Lung (tissue), 12 donors: ENCODE measurements around the gene MYO15A. TPM values are rescaled to one million over a fixed set of nuclear protein-coding genes. Genes with fewer than 3 reads are reported as not detected.

Source experiments
- ATAC-seq: fragments of 200-7000 bp; cut with Tn5 transposase; one replicate; pipeline ENCODE4 v1.9.1; 2020; ENCODE audit warnings: moderate number of reproducible peaks; ENCODE audit not compliant: insufficient read depth, low FRiP score
- DNase-seq, 3 donors: peaks; one replicate each; pipeline ENCODE4 v3.0.0-alpha.2; 2013 to 2017
- H3K27ac ChIP-seq, 2 donors: one replicate each; pipeline ENCODE4 v1.5.1; 2013; ENCODE audit warnings: mild to moderate bottlenecking in 2 of 2, moderate library complexity in 2 of 2, control low read depth in 1 of 2, inconsistent platforms in 1 of 2, low read depth in 1 of 2, low read length in 1 of 2
- H3K27me3 ChIP-seq, 3 donors: one replicate each; pipeline ENCODE4 v1.5.1; 2013; ENCODE audit warnings: low read length in 2 of 3; ENCODE audit not compliant: control insufficient read depth in 3 of 3, insufficient read depth in 3 of 3
- H3K36me3 ChIP-seq, 4 donors: one replicate each; pipeline ENCODE4 v1.5.1; 2013; ENCODE audit warnings: low read length in 4 of 4, mild to moderate bottlenecking in 1 of 4, moderate library complexity in 1 of 4; ENCODE audit not compliant: control insufficient read depth in 4 of 4, insufficient read depth in 4 of 4
- H3K4me1 ChIP-seq, 5 donors: one replicate each; pipeline ENCODE4 v1.5.1; 2013; ENCODE audit warnings: low read length in 5 of 5, mild to moderate bottlenecking in 2 of 5, moderate library complexity in 1 of 5; ENCODE audit not compliant: control insufficient read depth in 5 of 5, insufficient read depth in 5 of 5
- H3K4me3 ChIP-seq: one replicate; pipeline ENCODE4 v1.5.1; 2013; ENCODE audit warnings: mild to moderate bottlenecking, control low read depth, moderate library complexity
- H3K9ac ChIP-seq, 2 donors: one replicate each; pipeline ENCODE4 v1.5.1; 2013; ENCODE audit warnings: low read length in 2 of 2, control low read depth in 1 of 2; ENCODE audit not compliant: insufficient read depth in 1 of 2
- H3K9me3 ChIP-seq, 4 donors: one replicate each; pipeline ENCODE4 v1.5.1; 2013; ENCODE audit warnings: low read length in 3 of 4, mild to moderate bottlenecking in 1 of 4, moderate library complexity in 1 of 4; ENCODE audit not compliant: control insufficient read depth in 4 of 4, insufficient read depth in 3 of 4
- WGBS, 2 donors: extraction: QIAGEN DNeasy Blood & Tissue Kit; methylation state at CpG; one replicate each; pipeline ENCODE4 v1.1.7; 2013; 5-methylcytosine and 5-hydroxymethylcytosine counted together
- polyA plus RNA-seq, 2 donors: library from polyadenylated mRNA; stranded (reverse); fragments of 200-250 nt; gene quantifications; one replicate each; pipeline ENCODE4 v1.2.1, GENCODE V29; 2013
- total RNA-seq, 2 donors: library from RNA; depleted of rRNA in 1 of 2; stranded (reverse); fragments of >200 nt in 1 of 2; gene quantifications; one replicate each; pipeline ENCODE4 v1.2.1, GENCODE V29; 2014 to 2021
- TF ChIP-seq, protein P1 (sequence below): IDR thresholded peaks from 2 replicates; pipeline ENCODE4 v1.5.1; 2012; ENCODE audit warnings: mild to moderate bottlenecking; ENCODE audit errors: control extremely low read depth, extremely low read depth
- donor health status: control.
- donor health status: control.
- donor health status: Bipolar disorder and iron deficiency.
- donor health status: healthy.
- donor health status: DM: yes; HTN: yes; CAD: no.

Gene MYO15A
- total and polyA plus RNA-seq, 4 donors = 0.56 to 2.7 (median 2.3) TPM

DNA sequence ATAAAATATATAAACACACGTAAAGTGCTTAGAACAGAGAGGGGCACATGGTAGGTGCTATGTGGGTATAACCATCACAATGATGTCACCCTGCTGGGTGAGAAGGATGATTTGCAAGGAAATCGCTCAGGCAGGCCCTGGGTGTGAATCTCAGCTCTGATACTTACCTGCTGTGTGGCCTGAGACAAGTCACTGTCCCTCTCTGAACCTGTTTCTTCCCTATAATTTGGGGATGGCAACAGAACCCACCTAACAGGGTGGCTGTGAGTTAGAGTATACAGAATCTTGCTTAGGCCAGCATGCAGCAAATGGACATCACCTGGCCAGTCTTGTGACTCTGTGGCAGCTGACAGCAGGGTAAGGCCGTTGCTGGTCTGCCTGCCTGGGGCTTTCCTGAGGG, 38.4 kb downstream of the MYO15A start:
- Histone ChIP-seq H3K9ac (no peak overlapping the region), H3K27me3 (no peaks in the 10 kb centered on the region), H3K36me3 (no peaks in the 10 kb centered on the region), H3K4me1 (no peaks in the 10 kb centered on the region), H3K27ac (no peak overlapping the region), H3K9me3 (no peaks in the 10 kb centered on the region), H3K4me3 (no peak overlapping the region)
- TF ChIP-seq, protein P1, sequence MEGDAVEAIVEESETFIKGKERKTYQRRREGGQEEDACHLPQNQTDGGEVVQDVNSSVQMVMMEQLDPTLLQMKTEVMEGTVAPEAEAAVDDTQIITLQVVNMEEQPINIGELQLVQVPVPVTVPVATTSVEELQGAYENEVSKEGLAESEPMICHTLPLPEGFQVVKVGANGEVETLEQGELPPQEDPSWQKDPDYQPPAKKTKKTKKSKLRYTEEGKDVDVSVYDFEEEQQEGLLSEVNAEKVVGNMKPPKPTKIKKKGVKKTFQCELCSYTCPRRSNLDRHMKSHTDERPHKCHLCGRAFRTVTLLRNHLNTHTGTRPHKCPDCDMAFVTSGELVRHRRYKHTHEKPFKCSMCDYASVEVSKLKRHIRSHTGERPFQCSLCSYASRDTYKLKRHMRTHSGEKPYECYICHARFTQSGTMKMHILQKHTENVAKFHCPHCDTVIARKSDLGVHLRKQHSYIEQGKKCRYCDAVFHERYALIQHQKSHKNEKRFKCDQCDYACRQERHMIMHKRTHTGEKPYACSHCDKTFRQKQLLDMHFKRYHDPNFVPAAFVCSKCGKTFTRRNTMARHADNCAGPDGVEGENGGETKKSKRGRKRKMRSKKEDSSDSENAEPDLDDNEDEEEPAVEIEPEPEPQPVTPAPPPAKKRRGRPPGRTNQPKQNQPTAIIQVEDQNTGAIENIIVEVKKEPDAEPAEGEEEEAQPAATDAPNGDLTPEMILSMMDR = no peak
- DNase-seq (no peak), ATAC-seq (no peak)
- WGBS, 2 donors = 86 to 91% methylated on average over 3 of the region's 3 CpGs

DNA sequence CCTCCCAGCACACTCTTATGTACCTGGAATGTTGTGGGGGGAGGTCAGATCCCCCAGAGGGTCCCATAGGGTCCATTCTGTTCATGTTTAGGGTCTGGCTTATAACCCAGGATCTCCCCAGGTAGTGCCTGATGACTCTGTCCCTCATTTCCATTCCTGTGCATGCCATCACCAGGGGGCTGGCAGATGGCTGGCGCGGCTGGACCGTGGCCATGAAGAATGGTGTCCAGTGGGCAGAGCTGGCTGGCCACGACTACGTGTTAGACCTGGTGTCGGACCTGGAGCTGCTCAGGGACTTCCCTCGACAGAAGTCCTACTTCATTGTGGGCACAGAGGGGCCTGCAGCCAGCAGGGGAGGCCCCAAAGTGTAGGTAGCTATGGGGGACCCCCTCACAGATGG, 40.0 kb downstream of the MYO15A start:
- no peaks in the 10 kb centered on the region for H3K36me3 ChIP-seq
- TF ChIP-seq, protein P1 = no peak
- H3K9me3 ChIP-seq = no peaks in the 10 kb centered on the region
- DNase-seq (no peak), ATAC-seq (no peak)
- H3K9ac ChIP-seq = no peak overlapping the region
- H3K27me3 ChIP-seq = no peaks in the 10 kb centered on the region
- WGBS, 2 donors = 91 to 92% methylated on average over 7 of the region's 7 CpGs
- H3K4me3 ChIP-seq = no peak overlapping the region
- H3K27ac ChIP-seq = no peak overlapping the region
- H3K4me1 ChIP-seq = peaks cover 0 to 5% (median 0%) of the 10 kb centered on the region in 5 donors

DNA sequence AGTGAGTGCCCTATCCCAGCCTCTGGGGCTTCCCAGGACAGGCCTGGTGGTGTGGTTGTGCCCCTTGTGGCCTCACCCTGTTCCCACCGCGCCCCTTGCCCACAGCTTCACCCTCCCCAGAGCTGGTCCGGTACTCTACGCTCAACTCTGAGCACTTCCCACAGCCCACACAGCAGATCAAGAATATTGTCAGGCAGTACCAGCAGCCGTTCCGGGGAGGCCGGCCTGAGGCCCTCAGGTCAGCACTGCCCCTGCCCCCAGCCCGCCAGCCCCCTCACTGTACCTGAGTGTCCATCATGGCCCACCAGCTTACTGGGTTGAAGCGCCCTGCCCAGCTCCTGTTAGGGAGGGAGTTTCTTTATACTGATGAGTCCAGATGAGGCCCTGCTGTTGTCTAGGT, 42.7 kb downstream of the MYO15A start:
- Histone ChIP-seq H3K27me3 (no peaks in the 10 kb centered on the region), H3K9ac (no peak overlapping the region), H3K9me3 (no peaks in the 10 kb centered on the region), H3K4me3 (no peak overlapping the region), H3K27ac (no peak overlapping the region), H3K36me3 (no peaks in the 10 kb centered on the region), H3K4me1 (peaks cover 0 to 7% (median 0%) of the 10 kb centered on the region in 5 donors)
- ATAC-seq (no peak), DNase-seq (no peak)
- 83 to 98% methylated on average over 9 of the region's 9 CpGs for WGBS, 2 donors
- TF ChIP-seq, protein P1 = no peak

DNA sequence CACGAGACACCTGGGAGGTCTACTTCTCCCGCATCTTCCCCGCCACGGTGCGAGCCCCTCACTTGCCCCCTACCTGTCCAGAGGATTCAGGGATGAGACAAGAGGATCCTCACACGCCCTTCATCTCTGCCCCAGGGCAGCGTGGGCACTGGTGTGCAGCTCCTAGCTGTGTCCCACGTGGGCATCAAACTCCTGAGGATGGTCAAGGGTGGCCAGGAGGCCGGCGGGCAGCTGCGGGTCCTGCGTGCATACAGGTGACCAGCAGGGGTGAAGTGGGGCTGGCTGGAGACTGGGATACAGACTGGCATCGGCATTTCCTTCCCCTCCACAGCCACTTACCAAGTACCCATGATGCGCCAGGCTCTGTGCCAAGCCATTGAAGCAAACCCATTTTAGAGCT, 46.6 kb downstream of the MYO15A start:
- H3K4me3 ChIP-seq = no peak overlapping the region
- H3K27me3 ChIP-seq = no peaks in the 10 kb centered on the region
- no peaks in the 10 kb centered on the region for H3K9me3 ChIP-seq
- DNase-seq (no peak), ATAC-seq (no peak)
- 92 to 94% methylated on average over 14 of the region's 14 CpGs for WGBS, 2 donors
- no peaks in the 10 kb centered on the region for H3K36me3 ChIP-seq
- TF ChIP-seq, protein P1 = no peak
- peaks cover 0 to 12% (median 0%) of the 10 kb centered on the region in 5 donors for H3K4me1 ChIP-seq
- H3K27ac ChIP-seq = no peak overlapping the region
- H3K9ac ChIP-seq = no peak overlapping the region
